ENCODE measurements around the gene ZNF362.

The ZNF362 gene

GRCh38 chr1:33271666-33272505 lies 15.6 kb downstream of the ZNF362 start:
- no peak for TF ChIP-seq CTCF (IDR thresholded peaks at IDR 0.05; ENCODE audit: low read depth, low read length)
- H3K4me3 ChIP-seq (ENCODE audit: low read depth, low read length) = no peak overlapping the region

DNA sequence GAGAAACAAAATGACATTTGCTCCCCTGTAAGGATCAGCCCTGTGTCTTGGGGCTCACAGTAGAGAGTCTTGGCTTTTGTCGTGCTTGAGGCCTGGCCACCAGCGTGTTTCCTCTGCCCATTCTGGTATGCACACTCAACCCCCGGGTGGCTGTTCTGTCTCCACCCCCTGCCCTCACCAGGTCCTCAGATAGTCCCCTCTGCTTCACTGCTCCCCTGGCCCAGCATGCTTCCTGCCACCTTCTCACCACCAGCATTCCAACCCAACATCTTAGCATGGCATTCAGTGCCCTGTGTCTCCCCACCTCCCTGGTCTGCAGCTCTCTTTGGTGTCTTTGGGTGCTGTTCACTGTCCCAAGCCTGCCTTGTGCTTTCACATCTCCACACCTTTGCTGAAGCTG lies 16.2 kb downstream of the ZNF362 start:
- no peak overlapping the region for H3K4me3 ChIP-seq (ENCODE audit: low read depth, low read length)
- no peak for TF ChIP-seq CTCF (IDR thresholded peaks at IDR 0.05; ENCODE audit: low read depth, low read length)

- no peak overlapping the region for H3K4me3 ChIP-seq (ENCODE audit: low read depth, low read length)
- no peak for TF ChIP-seq CTCF (IDR thresholded peaks at IDR 0.05; ENCODE audit: low read depth, low read length)
Observed at GRCh38 chr1:33272930-33273329, 16.6 kb downstream of the ZNF362 start.

GRCh38 chr1:33273406-33273805 lies 17.1 kb downstream of the ZNF362 start:
- H3K4me3 ChIP-seq (ENCODE audit: low read depth, low read length) = no peak overlapping the region
- no peak for TF ChIP-seq CTCF (IDR thresholded peaks at IDR 0.05; ENCODE audit: low read depth, low read length)

DNA sequence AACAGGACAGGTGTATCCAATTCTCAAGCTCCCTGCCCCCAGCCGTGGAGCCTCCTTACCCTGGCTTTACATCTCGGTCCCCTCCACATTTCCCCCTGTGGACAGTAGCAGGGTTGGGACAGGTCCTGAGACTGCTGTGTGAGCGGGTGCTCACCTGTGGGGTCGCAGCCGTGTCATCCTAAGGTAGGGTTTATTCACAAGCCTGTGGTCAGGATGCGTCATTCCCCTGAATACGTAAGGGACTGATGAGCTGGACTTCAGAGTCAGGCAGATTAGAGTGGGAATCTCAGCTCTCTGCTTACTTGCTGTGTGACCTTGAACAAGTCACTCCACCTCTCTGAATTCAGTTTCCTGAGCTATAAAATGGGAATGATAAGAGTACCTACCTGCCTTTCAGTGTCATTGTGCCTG lies 17.7 kb downstream of the ZNF362 start:
- no peak for TF ChIP-seq CTCF (IDR thresholded peaks at IDR 0.05; ENCODE audit: low read depth, low read length)
- no peak overlapping the region for H3K4me3 ChIP-seq (ENCODE audit: low read depth, low read length)

DNA sequence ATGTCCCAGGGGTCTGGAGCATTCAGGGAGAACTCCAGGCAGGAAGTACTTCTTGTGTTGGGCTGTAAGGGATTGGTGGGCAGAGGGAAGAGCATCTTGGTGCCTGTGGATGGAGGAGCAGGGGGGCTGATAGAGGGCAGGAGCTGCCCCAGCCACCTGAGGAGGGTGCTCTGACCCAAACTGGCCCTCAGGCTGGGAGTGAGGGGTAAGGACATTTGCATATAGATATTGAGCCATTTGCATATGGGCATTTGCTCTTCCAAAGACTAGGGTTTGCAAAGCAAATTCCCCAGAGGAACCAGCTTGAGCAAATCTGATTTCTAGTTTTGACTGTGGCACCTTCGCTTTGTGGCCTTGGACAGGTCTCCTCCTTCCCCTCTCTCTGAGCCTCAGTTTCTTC lies 18.2 kb downstream of the ZNF362 start:
- no peak overlapping the region for H3K4me3 ChIP-seq (ENCODE audit: low read depth, low read length)

More for the DNA sequence above, 18.2 kb downstream of the ZNF362 start:
- TF ChIP-seq CTCF (IDR thresholded peaks at IDR 0.05; ENCODE audit: low read depth, low read length) = no peak

Measured in WI38 (cell line).